Suppressor macrophage (primary cell): ENCODE results near the gene PNMA5.

Experiments
- DNase-seq, 4 experiments: peaks; one replicate each; pipeline ENCODE4 v3.0.0-alpha.2; 2020 to 2022

Gene PNMA5

DNA sequence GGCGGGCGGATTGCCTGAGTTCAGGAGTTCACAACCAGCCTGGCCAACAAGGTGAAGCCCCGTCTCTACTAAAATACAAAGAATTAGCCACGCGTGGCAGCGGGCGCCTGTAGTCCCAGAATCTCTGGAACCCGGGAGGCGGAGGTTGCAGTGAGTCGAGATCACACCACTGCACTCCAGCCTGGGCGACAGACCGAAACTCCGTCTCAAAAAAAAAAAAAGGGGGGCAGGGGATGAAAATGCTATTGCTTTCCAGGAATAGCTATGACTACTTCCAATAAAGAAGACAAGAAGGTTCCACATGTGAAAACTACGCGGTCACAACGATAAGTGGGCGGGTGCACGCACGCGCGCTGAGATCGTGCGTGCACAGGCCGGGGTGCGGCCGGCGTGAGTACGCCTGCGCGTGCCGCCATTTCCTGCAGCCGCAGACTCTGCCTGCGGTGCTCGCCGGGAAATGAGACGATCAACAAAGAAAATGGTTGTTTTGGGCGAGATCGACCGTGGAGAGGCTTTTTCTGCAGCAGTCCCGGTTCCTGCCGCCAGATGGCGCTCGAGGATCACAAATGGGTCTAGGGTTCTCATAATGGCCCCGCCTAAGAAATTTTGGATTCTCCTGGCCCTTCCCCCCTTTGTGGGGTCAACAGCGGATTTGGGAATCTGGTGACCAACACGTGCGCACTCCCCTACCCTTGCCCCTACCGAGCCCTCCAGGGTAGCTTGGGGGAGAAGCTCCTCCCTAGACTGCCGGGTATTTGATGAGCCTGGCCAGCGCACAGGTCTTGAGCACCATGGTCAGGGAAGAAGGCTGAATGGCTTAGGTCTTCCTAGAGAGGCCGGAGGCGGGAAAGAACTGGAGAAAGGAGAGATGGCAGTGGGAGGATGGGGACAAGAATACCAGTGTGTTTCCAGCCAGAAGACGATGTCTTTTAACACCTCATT lies 35.1 kb downstream of the PNMA5 start:
- peak; percentile 91 to 95 (median 94) for DNase-seq

DNA sequence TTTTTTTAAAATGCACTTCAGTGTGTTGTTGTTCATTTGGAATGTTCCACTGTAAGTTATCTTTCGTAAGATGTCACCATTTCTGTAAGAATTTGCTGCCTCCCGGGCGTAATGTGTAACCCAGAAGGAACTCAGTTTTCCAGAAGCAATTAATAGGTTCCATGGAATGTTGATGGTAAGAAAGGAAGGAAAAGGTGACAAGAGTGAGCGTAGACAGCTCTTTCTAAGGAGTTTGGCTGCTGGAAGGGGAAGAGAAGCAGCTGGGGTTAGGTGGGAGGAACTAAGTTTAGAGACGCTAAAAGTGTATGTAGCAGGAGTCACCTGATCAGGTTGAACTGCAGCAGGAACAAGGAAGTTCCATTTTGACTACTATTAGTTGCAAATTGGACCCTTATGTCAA lies 35.9 kb downstream of the PNMA5 start:
- DNase-seq: peak; percentile 15 to 54 (median 50)

DNA sequence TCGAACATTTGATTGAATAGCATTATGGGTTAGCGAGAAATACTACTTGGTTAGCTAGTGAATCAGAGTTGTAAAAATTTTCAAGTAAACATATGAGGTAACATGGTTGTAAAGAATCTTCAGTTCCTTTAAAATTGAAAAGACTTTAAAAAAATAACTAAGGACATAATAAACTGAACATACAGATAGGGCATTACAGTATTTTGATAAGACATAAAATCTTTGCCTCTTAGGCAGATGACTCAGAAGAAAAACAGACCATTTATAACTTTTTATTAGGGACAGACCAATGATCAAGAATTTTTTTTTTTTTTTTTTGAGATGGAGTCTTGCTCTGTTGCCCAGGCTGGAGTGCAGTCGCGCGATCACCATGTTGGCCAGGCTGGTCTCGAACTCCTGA lies 43.1 kb downstream of the PNMA5 start:
- no peak for DNase-seq

DNA sequence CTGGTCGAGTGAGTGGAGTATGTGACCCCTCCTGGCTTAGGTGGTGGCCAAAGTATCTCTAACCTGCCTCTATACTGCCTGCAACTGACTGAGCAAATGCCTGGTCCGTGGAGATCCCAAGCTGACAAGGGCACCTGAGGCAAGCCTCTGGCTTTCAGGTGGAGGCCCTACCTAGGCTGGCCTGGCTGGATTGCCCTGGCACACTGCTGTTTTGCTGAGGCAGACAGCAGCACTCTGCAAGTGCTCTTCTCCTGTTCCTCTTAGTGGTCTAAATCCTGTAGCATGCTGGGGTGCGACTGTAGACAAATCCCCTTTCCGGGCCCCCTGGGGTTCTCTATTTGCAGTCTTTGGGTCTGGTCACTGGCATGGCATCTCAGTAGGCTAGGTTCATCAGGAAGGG lies 44.8 kb downstream of the PNMA5 start:
- no peak for DNase-seq

DNA sequence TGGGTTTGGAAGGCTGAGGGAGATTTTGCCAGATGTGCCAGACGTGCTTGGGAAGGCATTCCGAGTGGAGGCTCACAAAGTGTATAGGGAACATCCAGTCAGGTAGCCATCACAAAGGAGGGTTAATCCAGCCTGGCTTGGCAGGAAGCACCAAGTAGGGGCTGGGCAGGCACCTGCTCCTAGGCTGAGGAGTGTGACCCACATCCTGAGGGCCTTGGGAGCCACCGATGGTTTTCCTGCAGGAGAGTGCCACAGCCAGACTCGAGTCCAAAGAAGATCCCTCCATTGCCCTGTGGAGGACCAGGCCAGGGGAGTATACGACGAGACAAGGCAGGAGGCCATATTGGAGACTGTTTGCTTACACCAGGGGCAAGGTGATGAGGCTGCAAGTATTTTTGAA lies 47.2 kb downstream of the PNMA5 start:
- DNase-seq: no peak

DNA sequence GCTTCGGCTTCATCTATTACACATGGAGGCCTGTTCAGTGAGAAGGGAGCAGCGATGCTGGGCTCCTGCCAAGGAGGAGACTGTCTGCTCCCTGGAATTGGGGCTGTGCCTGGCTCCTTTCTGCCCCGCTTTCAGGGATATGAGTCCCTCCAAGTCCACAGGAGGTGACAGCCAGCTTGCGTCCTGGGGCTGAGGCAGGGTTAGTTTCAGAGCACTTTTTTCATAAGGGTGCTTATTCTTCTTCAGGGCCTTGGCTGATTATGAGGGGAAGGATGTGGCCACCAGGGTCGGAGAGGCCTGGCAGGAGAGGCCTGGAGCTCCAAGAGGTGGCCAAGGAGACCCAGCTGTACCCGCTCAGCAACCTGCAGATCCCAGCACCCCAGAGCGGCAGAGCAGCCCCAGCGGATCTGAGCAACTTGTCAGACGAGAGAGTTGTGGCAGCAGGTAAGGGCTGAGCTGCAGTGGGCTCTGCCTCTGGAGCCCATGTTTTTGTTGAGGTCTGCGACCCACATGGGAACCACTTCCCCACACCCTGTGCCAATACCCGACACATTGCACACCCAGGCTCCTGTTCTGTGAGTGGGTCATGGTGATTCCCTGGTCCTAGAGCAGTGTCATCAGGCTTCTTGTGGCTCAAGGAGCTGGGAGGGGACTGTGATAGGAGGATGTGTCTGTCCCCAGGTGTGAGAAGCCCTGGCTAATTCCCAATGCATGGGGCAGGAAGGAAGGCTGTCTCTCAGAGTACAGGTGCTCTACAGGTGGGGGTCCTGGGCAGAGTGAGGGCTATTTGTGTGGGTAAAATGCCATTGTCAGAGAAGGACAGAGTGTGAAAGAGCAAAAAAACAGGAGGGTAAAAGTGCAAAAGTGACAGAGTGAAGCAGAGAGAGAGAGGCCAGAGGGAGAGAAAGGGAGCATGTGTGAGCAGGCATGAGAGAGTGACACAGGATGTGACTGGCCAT lies 48.6 kb downstream of the PNMA5 start:
- DNase-seq: no peak

DNA sequence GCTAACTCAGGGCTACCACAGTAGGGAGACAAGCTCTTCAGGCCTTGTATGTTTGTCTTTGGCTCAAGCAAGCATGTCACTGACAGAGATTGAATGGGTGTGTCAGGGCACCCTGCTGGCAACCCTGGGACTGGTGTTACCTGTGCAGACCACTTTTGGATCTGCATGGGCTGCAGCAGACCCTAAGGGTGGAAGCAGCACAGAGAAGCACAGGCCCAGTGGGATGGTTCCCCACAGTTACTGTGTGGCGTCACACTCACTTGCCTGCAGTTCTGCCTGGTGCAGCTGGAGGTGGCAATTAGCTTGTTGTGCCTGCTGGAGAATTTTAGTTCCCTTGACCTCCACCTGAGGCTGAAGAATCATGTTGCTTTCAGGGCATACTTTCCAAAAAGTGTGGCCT lies 50.1 kb downstream of the PNMA5 start:
- no peak for DNase-seq

DNA sequence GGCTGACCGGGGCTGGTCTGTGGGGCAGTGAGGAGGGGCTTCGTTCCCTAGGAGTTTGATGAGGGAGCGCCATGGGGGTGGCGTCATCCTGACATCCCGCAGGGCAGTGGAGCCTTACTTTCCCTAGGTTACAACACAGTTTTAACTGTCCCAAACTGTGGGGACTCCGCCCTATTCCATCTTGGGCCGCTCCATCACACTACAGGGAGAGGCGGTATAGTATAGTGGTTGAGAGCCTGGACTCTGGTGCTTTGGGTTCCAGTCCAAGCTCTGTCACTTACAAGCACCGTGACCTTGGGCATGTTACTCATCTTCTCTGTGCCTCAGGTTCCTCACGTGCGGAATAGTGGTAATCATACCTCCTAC lies 51.9 kb downstream of the PNMA5 start:
- DNase-seq: peak in 1 of 4 experiments; percentile 1

DNA sequence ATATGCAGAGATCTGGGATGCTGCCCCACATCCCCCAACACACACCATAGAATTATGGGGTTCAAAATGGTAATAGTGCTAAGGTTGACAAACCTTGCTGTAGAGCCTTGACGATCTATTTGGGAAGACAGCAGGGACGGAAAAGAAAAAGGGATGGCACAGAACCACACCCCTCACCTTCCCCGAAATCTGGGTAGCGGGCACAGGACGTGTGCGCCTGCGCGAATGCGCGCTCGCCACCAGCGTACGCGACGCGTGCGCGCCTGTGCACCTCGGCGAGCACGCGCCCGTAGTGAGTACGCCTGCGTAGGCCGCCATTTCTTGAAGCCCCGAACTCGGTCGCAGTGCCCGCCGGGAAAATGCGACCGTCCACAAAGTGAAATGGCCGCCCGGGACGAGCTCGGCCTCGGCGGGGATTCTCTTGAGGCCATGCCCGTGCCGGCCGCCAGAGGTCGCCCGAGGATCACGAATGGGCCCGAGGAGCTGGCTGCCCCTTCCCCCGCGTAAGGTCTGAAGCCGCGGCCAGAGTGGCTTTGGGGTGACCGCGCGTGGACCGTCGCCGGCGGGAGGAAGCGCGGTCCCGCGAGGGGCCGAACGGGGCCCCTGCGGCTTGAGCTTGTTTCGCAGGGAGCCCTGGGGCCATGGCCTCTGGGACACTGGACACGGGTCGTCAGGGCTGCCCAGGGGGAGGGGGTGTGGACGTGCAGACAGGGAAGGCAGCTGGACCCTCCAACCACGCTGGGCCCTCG lies 52.4 kb downstream of the PNMA5 start:
- DNase-seq: peak; percentile 95 to 97 (median 96)
